Measurements from ENCODE around the gene AHCYL1.
"Not testable (repeated sequence)": the region's sequence is repeated elsewhere in the genome, so short reads cannot be mapped to it uniquely, and the experiment has no call there.

The AHCYL1 gene

GRCh38 chr1:109997204-109997866 lies 12.8 kb downstream of the AHCYL1 start:
- no peak for DNase-seq (ENCODE audit: low read depth in 2 of 2)

- DNase-seq (ENCODE audit: low read depth in 2 of 2): no peak
Measured at GRCh38 chr1:109997867-109998229, 13.3 kb downstream of the AHCYL1 start.

- no peak for DNase-seq (ENCODE audit: low read depth in 2 of 2)
Measured at GRCh38 chr1:110002695-110003094, 18.1 kb downstream of the AHCYL1 start.

GRCh38 chr1:110003747-110004428 lies 19.3 kb downstream of the AHCYL1 start:
- no peak for DNase-seq (ENCODE audit: low read depth in 2 of 2)

- DNase-seq (ENCODE audit: low read depth in 2 of 2): no peak
Measured at GRCh38 chr1:110004583-110004982, 20.0 kb downstream of the AHCYL1 start.

- no peak for DNase-seq (ENCODE audit: low read depth in 2 of 2)
Measured at GRCh38 chr1:110005971-110006370, 21.4 kb downstream of the AHCYL1 start.

- DNase-seq (ENCODE audit: low read depth in 2 of 2): no peak
Measured at GRCh38 chr1:110006516-110006915, 22.0 kb downstream of the AHCYL1 start.

- no peak for DNase-seq (ENCODE audit: low read depth in 2 of 2)
Measured at GRCh38 chr1:110007046-110007830, 22.7 kb downstream of the AHCYL1 start.

GRCh38 chr1:110008971-110009565 lies 24.5 kb downstream of the AHCYL1 start:
- DNase-seq (ENCODE audit: low read depth in 2 of 2): no peak

GRCh38 chr1:110011527-110012041 lies 27.0 kb downstream of the AHCYL1 start:
- no peak for DNase-seq (ENCODE audit: low read depth in 2 of 2)

- DNase-seq (ENCODE audit: low read depth in 2 of 2): no peak
Measured at GRCh38 chr1:110012100-110012780, 27.7 kb downstream of the AHCYL1 start.

- no peak for DNase-seq (ENCODE audit: low read depth in 2 of 2)
Measured at GRCh38 chr1:110017792-110018191, 33.2 kb downstream of the AHCYL1 start.

GRCh38 chr1:110018396-110018795 lies 33.8 kb downstream of the AHCYL1 start:
- DNase-seq (ENCODE audit: low read depth in 2 of 2): no peak

GRCh38 chr1:110019770-110020169 lies 35.2 kb downstream of the AHCYL1 start:
- no peak for DNase-seq (ENCODE audit: low read depth in 2 of 2)

- no peak for DNase-seq (ENCODE audit: low read depth in 2 of 2)
Measured at GRCh38 chr1:110021285-110021684, 36.7 kb downstream of the AHCYL1 start.

- no peak for DNase-seq (ENCODE audit: low read depth in 2 of 2)
Measured at GRCh38 chr1:110024613-110025012, 40.0 kb downstream of the AHCYL1 start.

GRCh38 chr1:110030687-110031086 lies 46.1 kb downstream of the AHCYL1 start:
- DNase-seq (ENCODE audit: low read depth in 2 of 2): not testable (repeated sequence)

- no peak for DNase-seq (ENCODE audit: low read depth in 2 of 2)
Measured at GRCh38 chr1:110032327-110032726, 47.8 kb downstream of the AHCYL1 start.

GRCh38 chr1:110033421-110033820 lies 48.9 kb downstream of the AHCYL1 start:
- DNase-seq (ENCODE audit: low read depth in 2 of 2): no peak

- no peak for DNase-seq (ENCODE audit: low read depth in 2 of 2)
Measured at GRCh38 chr1:110034040-110034450, 49.5 kb downstream of the AHCYL1 start.

GRCh38 chr1:110034451-110035235 lies 50.1 kb downstream of the AHCYL1 start, which contains the start of gene STRIP1:
TSS of gene STRIP1 (plus strand) at chr1:110034624. CDS start at chr1:110034638, 14 bp downstream.
- DNase-seq (ENCODE audit: low read depth in 2 of 2): peak; percentile 85 to 90

Data from stimulated activated CD8-positive, alpha-beta memory T cell treated with anti-CD3 and anti-CD28 coated beads, Interleukin-7, amount 100 ng/mL, for 4 hours (primary cell).